Measurements from ENCODE around the gene XYLT1.

DNA sequence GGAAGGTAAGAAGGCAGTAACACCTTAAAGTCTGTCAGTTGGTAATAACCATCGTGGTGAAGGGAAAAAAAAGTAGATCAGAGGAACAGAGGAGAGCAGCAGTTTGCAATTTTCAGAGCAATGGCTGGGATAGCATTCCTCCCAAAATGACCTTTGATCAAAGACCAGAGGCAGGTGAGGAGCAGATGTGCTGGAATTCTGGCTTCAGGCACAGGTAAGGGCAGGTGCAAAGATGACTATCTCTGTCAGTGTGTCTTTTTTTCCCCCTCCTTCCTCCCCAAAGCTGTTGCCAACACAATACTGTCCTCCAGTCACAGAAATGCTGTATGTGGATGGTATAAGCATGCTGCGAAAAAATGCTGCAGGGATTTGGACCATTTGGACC lies 166.7 kb downstream of the XYLT1 start:
- TF ChIP-seq, protein P1, sequence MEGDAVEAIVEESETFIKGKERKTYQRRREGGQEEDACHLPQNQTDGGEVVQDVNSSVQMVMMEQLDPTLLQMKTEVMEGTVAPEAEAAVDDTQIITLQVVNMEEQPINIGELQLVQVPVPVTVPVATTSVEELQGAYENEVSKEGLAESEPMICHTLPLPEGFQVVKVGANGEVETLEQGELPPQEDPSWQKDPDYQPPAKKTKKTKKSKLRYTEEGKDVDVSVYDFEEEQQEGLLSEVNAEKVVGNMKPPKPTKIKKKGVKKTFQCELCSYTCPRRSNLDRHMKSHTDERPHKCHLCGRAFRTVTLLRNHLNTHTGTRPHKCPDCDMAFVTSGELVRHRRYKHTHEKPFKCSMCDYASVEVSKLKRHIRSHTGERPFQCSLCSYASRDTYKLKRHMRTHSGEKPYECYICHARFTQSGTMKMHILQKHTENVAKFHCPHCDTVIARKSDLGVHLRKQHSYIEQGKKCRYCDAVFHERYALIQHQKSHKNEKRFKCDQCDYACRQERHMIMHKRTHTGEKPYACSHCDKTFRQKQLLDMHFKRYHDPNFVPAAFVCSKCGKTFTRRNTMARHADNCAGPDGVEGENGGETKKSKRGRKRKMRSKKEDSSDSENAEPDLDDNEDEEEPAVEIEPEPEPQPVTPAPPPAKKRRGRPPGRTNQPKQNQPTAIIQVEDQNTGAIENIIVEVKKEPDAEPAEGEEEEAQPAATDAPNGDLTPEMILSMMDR (IDR thresholded peaks at IDR 0.05; ENCODE audit: low read depth, low read length) = no peak
- TF ChIP-seq EZH2phosphoT487 (IDR thresholded peaks at IDR 0.05; ENCODE audit: low read depth) = no peak

Data from OCI-LY3 (cell line).